Colonic mucosa (tissue), 4 donors: Measurements from ENCODE around the gene DSCAML1. TPM values are rescaled to one million over a fixed set of nuclear protein-coding genes. Genes with fewer than 3 reads are reported as not detected.

ENCODE experiments used
- DNase-seq: peaks from one replicate; pipeline ENCODE4 v3.0.0-alpha.2; 2020
- H3K27ac ChIP-seq: fragments of 200-600 bp; one replicate; pipeline ENCODE4 v1.8.0; 2021
- H3K27me3 ChIP-seq: fragments of 200-600 bp; one replicate; pipeline ENCODE4 v1.8.0; 2021
- H3K36me3 ChIP-seq: fragments of 200-600 bp; one replicate; pipeline ENCODE4 v1.8.0; 2021
- H3K4me1 ChIP-seq: fragments of 200-600 bp; one replicate; pipeline ENCODE4 v1.8.0; 2021; ENCODE audit warnings: mild to moderate bottlenecking
- H3K4me3 ChIP-seq: fragments of 200-600 bp; one replicate; pipeline ENCODE4 v1.8.0; 2021
- H3K9ac ChIP-seq, 2 donors: one replicate each; pipeline ENCODE4 v1.7.0; 2013; ENCODE audit warnings: control low read depth in 2 of 2, low read depth in 2 of 2, low read length in 2 of 2
- H3K9me3 ChIP-seq: fragments of 200-600 bp; one replicate; pipeline ENCODE4 v1.8.0; 2021
- intact Hi-C: fragments of 100-400 bp; cut with DNase I; formaldehyde crosslinking; loops from one replicate; pipeline ENCODE4 v1.14.1; 2022
- total RNA-seq, 2 donors: library from RNA; stranded (reverse); fragmentation: NEBNext Ultra II Directional in 1 of 2; extraction: Animal tissue kit (Norgen Biotek cat#: 25700) in 1 of 2; gene quantifications; one replicate each; pipeline ENCODE4 v1.2.1, GENCODE V29; 2021
- TF ChIP-seq, protein P1 (sequence below): fragments of 200-600 bp; IDR thresholded peaks from one replicate; pipeline ENCODE4 v1.8.0; 2022; ENCODE audit warnings: antibody characterized with exemption, mild to moderate bottlenecking
- donor health status: healthy.
- donor health status: DM: no; HTN: no; CAD: no.
- donor health status: DM: no; HTN: no; CAD: no.

The DSCAML1 gene
- total RNA-seq, 2 donors from 2014 or later, result 1.2 to 4.3 TPM

DNA sequence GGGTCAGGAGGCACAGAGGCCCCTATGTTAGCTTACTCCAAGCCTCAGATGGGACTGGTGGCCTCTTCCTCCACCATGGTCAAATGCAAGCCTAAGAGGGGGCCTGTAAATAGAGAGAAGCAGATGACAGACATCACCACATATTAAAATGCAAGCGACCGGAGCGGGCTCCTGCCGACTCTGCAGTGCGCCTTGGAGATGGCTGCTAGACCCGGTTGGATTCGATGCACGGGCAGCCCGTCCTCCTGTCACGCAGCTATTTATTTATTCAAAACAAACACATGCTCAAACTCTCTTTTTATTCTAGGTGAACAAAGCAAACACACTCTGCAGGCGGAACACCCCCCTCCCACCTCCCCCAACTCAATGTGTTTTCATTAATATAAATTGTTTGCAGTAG, 208.0 kb downstream of the DSCAML1 start:
- Histone ChIP-seq H3K4me1 (no peaks in the 10 kb centered on the region), H3K36me3 (no peaks in the 10 kb centered on the region), H3K4me3 (no peak overlapping the region), H3K27me3 (no peaks in the 10 kb centered on the region), H3K9me3 (no peaks in the 10 kb centered on the region), H3K27ac (no peak overlapping the region), H3K9ac (no peak overlapping the region)
- DNase-seq, result no peak
- intact Hi-C loops, result no loop called here
- TF ChIP-seq, protein P1, sequence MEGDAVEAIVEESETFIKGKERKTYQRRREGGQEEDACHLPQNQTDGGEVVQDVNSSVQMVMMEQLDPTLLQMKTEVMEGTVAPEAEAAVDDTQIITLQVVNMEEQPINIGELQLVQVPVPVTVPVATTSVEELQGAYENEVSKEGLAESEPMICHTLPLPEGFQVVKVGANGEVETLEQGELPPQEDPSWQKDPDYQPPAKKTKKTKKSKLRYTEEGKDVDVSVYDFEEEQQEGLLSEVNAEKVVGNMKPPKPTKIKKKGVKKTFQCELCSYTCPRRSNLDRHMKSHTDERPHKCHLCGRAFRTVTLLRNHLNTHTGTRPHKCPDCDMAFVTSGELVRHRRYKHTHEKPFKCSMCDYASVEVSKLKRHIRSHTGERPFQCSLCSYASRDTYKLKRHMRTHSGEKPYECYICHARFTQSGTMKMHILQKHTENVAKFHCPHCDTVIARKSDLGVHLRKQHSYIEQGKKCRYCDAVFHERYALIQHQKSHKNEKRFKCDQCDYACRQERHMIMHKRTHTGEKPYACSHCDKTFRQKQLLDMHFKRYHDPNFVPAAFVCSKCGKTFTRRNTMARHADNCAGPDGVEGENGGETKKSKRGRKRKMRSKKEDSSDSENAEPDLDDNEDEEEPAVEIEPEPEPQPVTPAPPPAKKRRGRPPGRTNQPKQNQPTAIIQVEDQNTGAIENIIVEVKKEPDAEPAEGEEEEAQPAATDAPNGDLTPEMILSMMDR, result no peak

DNA sequence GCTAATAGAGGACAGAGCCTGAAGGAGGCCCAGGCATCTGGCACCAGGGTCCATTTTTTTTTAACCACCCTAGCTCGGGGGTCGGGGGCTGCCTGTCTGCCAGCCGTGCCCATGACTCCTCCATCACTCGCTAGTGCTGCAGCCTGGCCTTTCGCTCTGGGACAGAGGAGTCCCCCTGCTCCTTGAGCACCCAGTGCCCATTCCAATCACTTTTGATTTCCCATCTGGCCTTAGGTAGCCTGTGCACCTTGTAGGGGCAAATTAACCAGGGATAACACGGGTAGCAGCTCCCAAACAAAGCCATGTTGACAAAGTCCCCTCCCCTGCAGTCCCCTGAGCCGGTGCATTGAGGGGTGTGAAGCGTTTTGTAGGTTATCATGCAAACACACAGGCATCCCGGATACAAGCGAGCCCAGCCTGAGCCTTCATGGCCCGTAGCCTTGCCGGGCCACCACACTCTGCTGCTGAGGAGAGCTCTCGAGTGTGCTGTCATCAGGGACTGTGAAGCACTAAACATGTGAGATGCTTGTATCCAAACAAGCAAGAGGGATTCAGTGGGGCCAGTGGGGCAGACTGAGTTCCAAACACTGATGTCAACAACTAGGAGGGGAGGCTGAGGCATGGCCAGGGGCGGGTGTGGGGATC, 208.7 kb downstream of the DSCAML1 start:
- Histone ChIP-seq H3K36me3 (no peaks in the 10 kb centered on the region), H3K27me3 (no peaks in the 10 kb centered on the region), H3K9me3 (no peaks in the 10 kb centered on the region), H3K4me1 (no peaks in the 10 kb centered on the region), H3K9ac (no peak overlapping the region), H3K27ac (no peak overlapping the region), H3K4me3 (no peak overlapping the region)
- DNase-seq, result no peak
- intact Hi-C loops, result no loop called here
- TF ChIP-seq, protein P1, result no peak

DNA sequence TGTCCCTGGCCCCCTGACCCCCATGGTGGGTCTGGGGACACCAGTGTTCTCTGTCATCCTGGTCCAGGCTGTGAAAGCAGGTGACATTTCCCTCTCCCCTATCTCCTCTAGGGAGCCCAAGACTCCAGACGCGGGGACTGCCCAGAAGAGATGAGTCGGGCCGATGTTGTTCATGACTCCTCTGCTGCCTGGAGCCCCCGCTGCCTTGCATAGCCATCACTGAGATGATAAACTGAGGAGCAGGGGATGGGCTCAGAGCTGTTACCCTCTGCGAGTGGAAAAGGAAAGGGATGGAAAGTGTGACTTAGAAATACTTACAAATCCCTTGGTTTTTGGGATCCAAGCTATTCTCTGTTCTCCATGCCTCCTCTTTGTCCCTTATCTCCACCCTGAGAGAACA, 209.6 kb downstream of the DSCAML1 start:
- intact Hi-C loops, result no loop called here
- DNase-seq, result no peak
- H3K4me3 ChIP-seq, result no peak overlapping the region
- H3K9me3 ChIP-seq, result no peaks in the 10 kb centered on the region
- H3K27me3 ChIP-seq, result no peaks in the 10 kb centered on the region
- H3K36me3 ChIP-seq, result no peaks in the 10 kb centered on the region
- TF ChIP-seq, protein P1, result no peak
- no peak overlapping the region for H3K9ac ChIP-seq
- H3K27ac ChIP-seq, result no peak overlapping the region
- no peaks in the 10 kb centered on the region for H3K4me1 ChIP-seq

DNA sequence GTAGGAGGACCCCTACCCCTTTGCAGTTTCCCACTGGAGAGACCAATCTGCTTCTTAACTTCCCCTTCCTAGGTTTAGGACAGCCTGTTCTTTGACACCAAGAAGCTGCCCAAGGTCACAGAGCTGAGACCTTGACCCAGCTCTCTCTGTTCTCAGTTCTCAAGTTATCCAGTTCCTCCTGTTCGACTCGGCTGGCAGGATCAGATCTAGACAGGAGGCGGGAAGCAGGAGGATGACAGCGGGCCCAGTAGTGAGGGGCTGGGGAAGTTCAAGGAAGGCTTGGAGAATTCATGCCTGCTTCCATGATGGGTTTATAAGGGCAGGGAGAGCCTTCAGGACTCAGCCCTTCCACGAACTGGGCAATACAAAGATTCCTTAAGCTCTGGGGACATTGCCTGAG, 210.6 kb downstream of the DSCAML1 start:
- Histone ChIP-seq H3K4me1 (no peaks in the 10 kb centered on the region), H3K9me3 (no peaks in the 10 kb centered on the region), H3K27me3 (no peaks in the 10 kb centered on the region), H3K36me3 (no peaks in the 10 kb centered on the region), H3K4me3 (no peak overlapping the region), H3K27ac (no peak overlapping the region), H3K9ac (no peak overlapping the region)
- intact Hi-C loops, result no loop called here
- no peak for DNase-seq
- TF ChIP-seq, protein P1, result no peak

DNA sequence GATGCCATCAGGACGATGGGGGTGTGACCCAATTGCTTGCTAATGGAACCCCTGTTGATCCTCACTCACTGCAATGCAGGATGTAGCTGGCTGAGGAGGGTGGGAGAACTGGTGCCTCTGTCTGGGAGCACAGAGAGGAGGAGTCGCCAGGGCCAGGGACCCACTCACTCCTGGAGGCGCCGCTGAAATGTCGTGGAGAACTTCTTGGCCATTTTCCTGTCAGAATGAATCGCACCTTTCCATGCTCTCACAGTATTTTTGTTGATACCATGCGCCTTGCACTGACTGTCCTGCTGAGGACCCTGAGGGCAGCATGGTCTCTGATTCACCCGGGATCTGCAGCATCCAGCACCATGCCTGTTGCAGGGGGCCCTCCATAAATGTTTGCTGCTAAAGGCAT, 211.4 kb downstream of the DSCAML1 start:
- intact Hi-C loops, result no loop called here
- H3K36me3 ChIP-seq, result no peaks in the 10 kb centered on the region
- TF ChIP-seq, protein P1, result no peak
- H3K27me3 ChIP-seq, result no peaks in the 10 kb centered on the region
- H3K9ac ChIP-seq, result no peak overlapping the region
- H3K9me3 ChIP-seq, result no peaks in the 10 kb centered on the region
- DNase-seq, result no peak
- H3K4me1 ChIP-seq, result no peaks in the 10 kb centered on the region
- H3K4me3 ChIP-seq, result no peak overlapping the region
- H3K27ac ChIP-seq, result no peak overlapping the region
